ENCODE results near the gene IL10RB.

- no peak for TF ChIP-seq EZH2phosphoT487 (IDR thresholded peaks at IDR 0.05; ENCODE audit: low read depth, severe bottlenecking, unreplicated experiment)
- TF ChIP-seq CTCF (IDR thresholded peaks at IDR 0.05; ENCODE audit: poor library complexity) = no peak
- no peak for TF ChIP-seq EZH2 (IDR thresholded peaks at IDR 0.05; ENCODE audit: borderline replicate concordance)
Observed at GRCh38 chr21:33339918-33340317, 73.8 kb downstream of the IL10RB start.

All from hepatocyte (in vitro differentiated cells).